Measurements from ENCODE around the gene SEPTIN11.
"Not testable (repeated sequence)": the region's sequence is repeated elsewhere in the genome, so short reads cannot be mapped to it uniquely, and the experiment has no call there.

Gene SEPTIN11

GRCh38 chr4:76952656-76953582, 3.4 kb downstream of the SEPTIN11 start:
- DNase-seq = no peak

GRCh38 chr4:76953956-76954355, 4.4 kb downstream of the SEPTIN11 start:
- no peak for DNase-seq

GRCh38 chr4:76954489-76954888, 4.9 kb downstream of the SEPTIN11 start:
- no peak for DNase-seq

GRCh38 chr4:76955182-76955581, 5.6 kb downstream of the SEPTIN11 start:
- no peak for DNase-seq

- no peak for DNase-seq
Observed at GRCh38 chr4:76957004-76957738, 7.6 kb downstream of the SEPTIN11 start.

- DNase-seq = no peak
Observed at GRCh38 chr4:76958891-76959290, 9.3 kb downstream of the SEPTIN11 start.

GRCh38 chr4:76960014-76960413, 10.5 kb downstream of the SEPTIN11 start:
- no peak for DNase-seq

GRCh38 chr4:76962406-76963130, 13.0 kb downstream of the SEPTIN11 start:
- no peak for DNase-seq

- no peak for DNase-seq
Observed at GRCh38 chr4:76963131-76963750, 13.7 kb downstream of the SEPTIN11 start.

GRCh38 chr4:76963927-76964326, 14.4 kb downstream of the SEPTIN11 start:
- not testable (repeated sequence) for DNase-seq

GRCh38 chr4:76964769-76965168, 15.2 kb downstream of the SEPTIN11 start:
- no peak for DNase-seq

GRCh38 chr4:76965866-76966579, 16.5 kb downstream of the SEPTIN11 start:
- no peak for DNase-seq

GRCh38 chr4:76968937-76969336, 19.4 kb downstream of the SEPTIN11 start:
- DNase-seq = no peak

- DNase-seq = no peak
Observed at GRCh38 chr4:76969495-76969894, 19.9 kb downstream of the SEPTIN11 start.

GRCh38 chr4:76969941-76970529, 20.5 kb downstream of the SEPTIN11 start:
- DNase-seq = no peak

- DNase-seq = no peak
Observed at GRCh38 chr4:76972306-76972705, 22.8 kb downstream of the SEPTIN11 start.

- no peak for DNase-seq
Observed at GRCh38 chr4:76974150-76974549, 24.6 kb downstream of the SEPTIN11 start.

GRCh38 chr4:76977113-76977512, 27.6 kb downstream of the SEPTIN11 start:
- no peak for DNase-seq

- no peak for DNase-seq
Observed at GRCh38 chr4:76977736-76978350, 28.3 kb downstream of the SEPTIN11 start.

- no peak for DNase-seq
Observed at GRCh38 chr4:76979236-76979635, 29.7 kb downstream of the SEPTIN11 start.

- DNase-seq = no peak
Observed at GRCh38 chr4:76980261-76980660, 30.7 kb downstream of the SEPTIN11 start.
